Measurements from ENCODE around the gene BNIP1. TPM values are rescaled to one million over a fixed set of nuclear protein-coding genes. Genes with fewer than 3 reads are reported as not detected.

The BNIP1 gene
- polyA plus RNA-seq, 3 donors: 13.0 to 14.6 (median 13.4) TPM

DNA sequence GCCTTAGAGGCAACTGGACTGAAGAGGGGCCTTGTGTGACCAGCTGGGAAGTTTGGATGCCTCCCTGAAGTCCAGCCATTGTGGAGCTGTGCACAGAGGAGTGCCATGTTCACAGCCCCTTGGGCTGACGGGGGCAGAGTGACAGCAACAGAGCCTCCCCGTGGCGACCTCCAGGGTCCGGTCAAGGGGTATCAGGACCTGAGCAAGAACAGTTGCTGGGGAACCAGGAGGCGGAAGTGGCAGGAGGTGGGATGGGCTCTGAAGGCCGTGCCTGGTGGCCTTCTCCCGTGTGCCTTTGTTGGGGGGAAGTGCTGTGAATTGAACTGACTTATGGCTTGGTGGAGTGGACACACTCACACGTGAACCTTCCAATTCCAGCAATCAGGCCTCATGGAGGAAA, 14.0 kb downstream of the BNIP1 start:
- DNase-seq: no peak

DNA sequence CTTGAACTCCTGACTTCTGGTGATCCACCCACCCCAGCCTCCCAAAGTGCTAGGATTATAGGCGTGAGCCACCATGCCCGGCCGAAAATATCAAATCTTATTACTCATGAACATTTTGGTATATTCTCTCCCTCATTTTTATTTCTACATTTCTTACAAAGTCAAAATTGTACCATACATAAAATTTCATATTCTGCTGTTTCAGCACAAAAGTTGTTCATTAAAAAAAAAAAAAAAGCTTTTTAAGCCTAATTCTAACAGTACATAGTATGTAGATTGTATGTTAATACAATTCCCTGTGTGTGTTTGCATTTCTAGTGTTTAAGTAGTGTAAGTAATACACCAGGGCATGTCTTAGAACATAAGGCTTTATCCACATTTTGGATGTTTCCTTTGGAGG, 14.9 kb downstream of the BNIP1 start:
- no peak for DNase-seq

DNA sequence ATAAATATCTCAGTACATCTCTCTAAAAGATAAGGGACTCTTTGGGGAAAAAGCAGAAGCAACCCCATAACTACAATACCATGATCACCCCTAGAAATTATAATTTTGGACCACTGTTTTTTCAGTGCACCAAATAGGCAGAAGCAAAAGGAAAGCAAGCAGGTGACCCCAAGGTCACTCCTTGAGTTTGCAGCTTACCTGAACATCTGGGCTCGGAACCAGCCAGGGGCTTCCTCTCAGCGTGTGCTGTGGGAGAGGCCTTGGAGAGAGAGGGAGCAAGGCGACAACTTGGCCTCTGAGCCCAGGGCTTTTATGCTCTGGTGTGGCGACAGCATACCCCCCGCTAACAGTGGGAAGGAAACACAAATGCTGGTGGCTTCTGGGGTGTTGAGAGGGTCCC, 16.8 kb downstream of the BNIP1 start:
- no peak for DNase-seq

- DNase-seq: no peak
Observed at GRCh38 chr5:173163219-173163618, 18.9 kb downstream of the BNIP1 start.

GRCh38 chr5:173165177-173166016, 21.1 kb downstream of the BNIP1 start:
- DNase-seq: no peak

- no peak for DNase-seq
Observed at GRCh38 chr5:173172166-173172565, 27.8 kb downstream of the BNIP1 start.

GRCh38 chr5:173175523-173175922, 31.2 kb downstream of the BNIP1 start:
- DNase-seq: no peak

DNA sequence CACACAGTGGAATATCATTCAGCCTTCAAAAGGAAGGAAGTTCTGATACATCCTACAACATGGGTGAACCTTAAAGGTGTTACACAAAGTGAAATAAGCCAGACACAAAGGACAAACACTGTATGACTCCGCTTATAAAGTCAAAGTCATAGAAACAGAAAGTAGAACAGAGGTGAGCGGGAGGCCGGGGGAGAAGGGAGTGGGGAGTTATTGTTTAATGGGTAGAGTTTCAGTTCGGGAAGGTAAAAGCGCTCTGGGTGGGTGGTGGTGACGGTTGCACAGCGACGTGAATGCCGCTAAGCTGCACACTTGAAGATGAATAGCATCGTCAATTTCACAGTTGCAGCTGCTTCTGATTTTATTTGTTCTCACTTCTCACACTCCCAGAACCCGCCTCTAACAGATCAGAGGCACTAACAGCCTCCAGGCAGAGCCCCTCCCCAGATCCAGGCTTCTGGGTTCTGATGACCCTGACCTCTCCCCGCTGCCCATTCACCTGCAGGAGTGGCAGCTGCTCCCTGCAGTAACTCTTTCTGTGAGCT, 34.1 kb downstream of the BNIP1 start:
- no peak for DNase-seq

DNA sequence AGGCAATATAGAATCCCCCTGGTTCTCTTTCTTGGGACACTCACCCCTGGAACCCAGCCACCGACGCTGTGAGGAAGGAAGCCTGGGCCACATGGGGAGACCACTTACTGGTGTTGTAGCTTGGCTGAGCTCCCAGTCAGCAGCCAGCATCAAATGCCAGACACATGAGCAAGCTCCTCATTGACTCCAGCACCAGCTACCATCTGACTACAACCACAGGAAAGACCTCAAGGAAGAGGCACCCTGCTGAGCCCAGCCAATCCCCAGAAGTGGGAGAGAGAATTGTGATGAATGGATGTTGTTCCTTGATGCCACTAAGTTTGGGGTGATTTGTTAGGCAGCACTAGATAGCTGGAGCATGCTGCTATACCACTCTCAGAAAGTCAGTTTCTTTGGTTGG, 36.0 kb downstream of the BNIP1 start:
- no peak for DNase-seq

GRCh38 chr5:173187054-173187743, 42.9 kb downstream of the BNIP1 start:
- DNase-seq: no peak

- DNase-seq: no peak
Observed at GRCh38 chr5:173188280-173188679, 43.9 kb downstream of the BNIP1 start.

GRCh38 chr5:173191015-173191414, 46.7 kb downstream of the BNIP1 start:
- DNase-seq: no peak

DNA sequence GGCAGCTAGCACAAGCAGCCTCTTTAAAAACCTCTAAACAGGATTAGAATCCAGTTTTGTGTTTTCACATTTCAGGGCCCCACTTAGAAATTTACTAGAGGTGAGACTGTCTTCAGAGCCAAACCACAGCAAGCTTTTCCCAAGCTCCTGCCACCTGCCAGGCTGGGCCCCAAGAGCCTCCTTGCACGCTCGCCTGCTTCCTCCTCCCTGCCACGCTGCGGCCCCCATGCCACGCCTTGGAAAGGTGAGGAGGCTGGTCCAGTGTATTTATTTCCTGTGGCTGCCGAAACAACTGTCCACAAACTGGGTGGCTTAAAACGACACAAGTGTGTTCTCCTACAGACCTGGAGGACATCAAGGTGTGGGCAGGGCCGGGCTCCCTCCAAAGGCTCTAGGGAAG, 47.2 kb downstream of the BNIP1 start:
- DNase-seq: no peak

DNA sequence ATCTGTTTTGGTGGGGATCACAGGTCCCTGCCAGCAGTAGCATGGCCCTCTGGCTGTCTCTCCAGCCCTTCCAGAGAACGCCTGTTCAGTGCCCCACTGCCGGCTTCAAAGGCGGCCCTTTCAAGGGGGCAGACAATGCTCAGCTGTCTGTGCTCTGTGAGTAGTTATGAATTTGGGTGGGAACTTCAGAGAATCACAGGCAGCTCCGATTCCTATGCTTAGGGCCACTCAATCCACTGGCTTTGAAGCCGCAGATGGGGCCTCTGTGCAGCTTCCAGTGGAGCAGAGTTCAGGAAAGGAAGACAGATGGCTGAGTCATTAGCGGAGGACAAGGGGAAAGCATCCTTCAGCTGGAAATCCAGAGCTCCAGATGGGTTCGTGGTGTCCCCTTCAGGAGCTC, 48.2 kb downstream of the BNIP1 start:
- no peak for DNase-seq

DNA sequence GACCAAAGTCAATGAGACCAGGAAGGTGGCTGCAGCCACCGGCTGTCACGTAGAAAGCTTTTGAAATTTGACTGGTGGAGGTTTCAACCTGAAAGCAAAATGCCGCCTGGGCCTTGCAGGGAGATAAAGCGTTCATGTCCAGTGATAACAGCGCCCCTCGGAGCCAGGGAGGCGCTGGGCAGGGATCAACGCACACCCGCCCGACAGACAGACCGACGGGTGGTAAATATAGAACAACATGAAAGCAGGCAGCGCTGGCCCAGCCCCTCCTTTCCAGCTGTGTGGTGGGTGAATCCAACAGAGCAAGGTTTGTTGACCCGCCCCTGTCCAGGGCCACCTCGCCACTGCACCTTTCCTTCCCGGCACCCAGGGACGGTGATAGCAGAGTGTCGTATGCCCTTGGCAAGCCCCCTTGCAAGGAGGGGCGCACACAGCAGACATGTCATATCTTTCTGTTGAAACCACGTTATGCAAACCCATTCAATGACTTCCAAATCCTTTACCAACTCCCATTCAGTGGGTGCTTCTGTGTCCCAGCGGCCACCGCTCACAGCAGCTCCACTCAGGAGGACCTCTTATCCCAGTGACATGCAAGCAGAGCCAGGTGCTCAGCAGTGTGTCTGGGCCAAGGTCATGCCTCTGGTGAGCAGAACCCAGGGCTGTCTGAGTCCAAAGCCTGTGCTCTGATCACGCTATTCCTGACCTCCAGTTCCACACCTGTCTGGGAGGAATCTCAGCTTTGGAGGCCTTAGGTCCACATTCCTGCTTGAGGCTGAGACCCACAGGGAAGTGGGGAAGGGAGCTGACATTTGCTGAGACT, 52.0 kb downstream of the BNIP1 start:
- no peak for DNase-seq

GRCh38 chr5:173197375-173197891, 53.1 kb downstream of the BNIP1 start:
- DNase-seq: no peak

DNA sequence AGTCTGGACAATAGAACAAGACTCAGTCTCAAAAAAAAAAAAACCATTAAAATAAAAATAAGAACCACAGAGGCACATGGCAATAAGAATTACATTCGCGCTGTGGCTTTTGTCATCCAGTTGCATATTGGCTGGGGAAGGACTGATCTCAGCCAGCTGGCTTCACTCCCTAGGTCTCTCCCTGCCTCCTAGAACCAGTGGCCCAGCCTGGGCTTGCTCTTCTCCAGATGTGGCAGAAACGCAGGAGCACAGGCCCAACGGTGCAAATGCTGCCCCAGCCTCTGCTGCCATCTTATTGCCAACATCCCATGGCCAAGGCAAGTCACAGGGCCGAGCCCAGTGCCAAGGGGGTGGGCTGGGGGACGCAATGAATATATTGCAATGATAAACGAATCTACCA, 53.7 kb downstream of the BNIP1 start:
- no peak for DNase-seq

DNA sequence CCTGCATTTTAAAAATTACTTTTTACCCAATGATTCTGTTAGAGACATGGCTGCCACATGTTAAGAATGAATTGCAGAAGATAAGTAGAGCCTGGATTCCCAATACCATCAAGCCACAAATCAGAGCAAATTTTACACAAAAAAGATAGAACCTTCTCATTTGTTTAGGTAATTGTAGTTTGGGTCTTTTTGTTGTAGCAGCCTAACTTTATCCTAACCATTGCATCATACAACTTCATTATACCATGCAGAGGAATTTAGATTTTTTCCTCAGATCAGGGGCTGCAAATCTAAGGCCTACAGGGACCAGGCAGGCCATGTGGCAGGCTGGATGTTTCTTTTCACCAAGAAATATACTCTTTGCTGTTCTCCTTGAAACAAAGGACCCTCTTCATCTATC, 56.0 kb downstream of the BNIP1 start:
- no peak for DNase-seq

DNA sequence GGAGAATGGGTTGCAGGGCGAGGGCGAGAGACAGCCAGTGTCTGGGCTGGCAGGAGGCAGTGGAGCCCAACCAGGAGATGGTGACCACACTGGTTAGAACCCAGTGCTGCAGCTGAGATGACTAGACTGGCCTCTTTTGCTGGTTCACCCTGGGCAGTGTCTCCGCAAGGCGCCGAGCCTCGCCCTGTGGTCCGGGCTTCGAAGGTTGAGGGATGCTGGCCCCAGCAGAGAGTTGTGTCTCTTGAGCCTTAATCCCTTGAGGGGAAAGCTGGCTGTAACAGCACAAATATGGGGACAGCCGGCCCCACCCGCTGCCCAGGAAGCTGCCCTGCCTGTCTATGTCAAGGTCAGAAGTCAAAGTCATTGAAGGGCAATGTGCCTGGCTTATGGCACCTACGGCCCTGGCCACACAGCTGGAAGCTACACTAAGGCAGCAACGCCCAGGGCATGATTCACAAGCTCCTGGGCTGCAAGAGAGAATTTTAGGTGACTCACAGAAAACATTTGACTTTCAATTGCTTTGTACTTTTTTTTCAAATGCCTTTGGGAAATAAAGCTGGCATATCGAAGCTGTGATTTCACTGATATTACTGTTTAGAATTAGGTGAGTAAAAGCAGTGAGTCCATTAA, 57.4 kb downstream of the BNIP1 start:
- DNase-seq: no peak

GRCh38 chr5:173202266-173202875, 58.0 kb downstream of the BNIP1 start:
- DNase-seq: no peak
